ENCODE results near the gene CHML.

GRCh38 chr1:241644259-241644658 lies 4.1 kb upstream of the CHML start:
- TF ChIP-seq EP300 (IDR thresholded peaks at IDR 0.05), result no peak
- TF ChIP-seq, protein P1, sequence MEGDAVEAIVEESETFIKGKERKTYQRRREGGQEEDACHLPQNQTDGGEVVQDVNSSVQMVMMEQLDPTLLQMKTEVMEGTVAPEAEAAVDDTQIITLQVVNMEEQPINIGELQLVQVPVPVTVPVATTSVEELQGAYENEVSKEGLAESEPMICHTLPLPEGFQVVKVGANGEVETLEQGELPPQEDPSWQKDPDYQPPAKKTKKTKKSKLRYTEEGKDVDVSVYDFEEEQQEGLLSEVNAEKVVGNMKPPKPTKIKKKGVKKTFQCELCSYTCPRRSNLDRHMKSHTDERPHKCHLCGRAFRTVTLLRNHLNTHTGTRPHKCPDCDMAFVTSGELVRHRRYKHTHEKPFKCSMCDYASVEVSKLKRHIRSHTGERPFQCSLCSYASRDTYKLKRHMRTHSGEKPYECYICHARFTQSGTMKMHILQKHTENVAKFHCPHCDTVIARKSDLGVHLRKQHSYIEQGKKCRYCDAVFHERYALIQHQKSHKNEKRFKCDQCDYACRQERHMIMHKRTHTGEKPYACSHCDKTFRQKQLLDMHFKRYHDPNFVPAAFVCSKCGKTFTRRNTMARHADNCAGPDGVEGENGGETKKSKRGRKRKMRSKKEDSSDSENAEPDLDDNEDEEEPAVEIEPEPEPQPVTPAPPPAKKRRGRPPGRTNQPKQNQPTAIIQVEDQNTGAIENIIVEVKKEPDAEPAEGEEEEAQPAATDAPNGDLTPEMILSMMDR (IDR thresholded peaks at IDR 0.05), result no peak
